GM21619 (cell line): Measurements from ENCODE around the gene OPN1SW.

Source experiments
- ATAC-seq: cut with Tn5 transposase; IDR thresholded peaks from one replicate; pipeline ENCODE4 v1.9.1; 2021; ENCODE audit not compliant: unreplicated experiment

OPN1SW gene

DNA sequence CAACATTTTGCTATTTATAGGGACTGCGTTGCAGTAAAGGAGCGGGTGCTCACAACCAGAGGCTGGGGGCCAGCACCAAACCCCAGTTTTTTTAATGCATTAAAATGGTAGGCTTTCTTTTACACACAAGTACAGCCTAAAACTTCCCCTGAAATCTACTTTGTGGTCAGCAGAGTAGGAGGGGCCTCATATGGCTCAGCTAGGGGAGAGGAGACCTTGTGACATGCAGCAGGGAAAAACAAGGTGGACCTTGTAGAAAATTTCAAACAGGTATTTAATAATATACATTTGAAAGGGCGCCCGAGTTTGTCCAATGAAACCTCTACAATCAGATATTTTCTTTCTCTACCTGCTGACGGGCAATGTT is 17.6 kb upstream of the OPN1SW start:
- no peak for ATAC-seq

DNA sequence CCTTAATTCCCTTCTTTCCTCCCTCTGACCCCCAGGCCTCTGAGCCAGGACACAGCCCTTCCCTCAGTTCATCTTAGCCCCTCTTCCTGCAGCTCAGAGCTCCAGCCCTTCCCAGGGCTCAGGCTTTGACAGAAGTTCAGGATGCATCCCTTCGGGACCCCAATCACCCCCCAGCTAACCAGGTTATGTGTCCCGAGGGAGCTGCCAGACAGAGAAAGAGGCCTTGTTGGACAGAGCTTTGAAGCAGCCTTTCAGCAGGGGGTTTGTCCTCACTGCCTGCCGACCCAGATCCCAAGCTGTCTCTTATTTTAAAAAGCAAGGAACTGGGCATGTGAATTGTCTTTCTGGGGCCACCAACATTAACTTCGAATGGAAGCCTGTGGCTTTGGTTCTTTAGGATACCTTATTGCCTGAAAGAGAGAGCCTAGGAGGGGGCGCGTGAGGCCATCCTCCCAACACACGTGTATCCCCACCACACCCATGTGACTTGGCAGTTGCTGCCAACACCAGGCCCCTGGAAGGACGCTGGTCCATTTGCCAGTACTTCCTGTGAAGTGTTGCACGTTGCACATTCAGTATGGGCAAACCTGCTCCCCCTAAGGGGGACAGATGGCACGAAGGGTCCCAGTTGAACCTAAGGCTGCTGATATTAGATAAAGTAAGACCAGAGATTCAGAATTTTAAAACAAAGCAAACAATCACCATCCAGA is 17.0 kb upstream of the OPN1SW start:
- ATAC-seq = no peak

DNA sequence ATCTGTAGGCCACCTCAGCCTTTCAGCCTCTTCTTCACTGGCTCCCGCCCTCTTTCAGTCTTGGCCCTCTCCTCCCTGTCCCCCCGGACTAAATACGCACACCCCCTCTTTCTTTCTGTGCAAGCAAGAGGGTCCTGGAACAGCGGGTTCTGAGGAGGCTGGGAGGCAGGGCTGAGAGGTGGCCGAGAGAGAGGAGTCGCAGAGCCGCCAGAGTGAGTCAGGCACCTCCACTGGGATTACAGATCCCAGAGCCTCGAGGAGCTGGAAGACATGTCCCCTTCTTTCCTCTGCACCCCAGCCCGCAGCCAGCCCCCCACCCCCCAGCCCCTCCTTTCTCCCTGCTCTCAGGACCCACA is 16.4 kb upstream of the OPN1SW start:
- ATAC-seq = no peak

DNA sequence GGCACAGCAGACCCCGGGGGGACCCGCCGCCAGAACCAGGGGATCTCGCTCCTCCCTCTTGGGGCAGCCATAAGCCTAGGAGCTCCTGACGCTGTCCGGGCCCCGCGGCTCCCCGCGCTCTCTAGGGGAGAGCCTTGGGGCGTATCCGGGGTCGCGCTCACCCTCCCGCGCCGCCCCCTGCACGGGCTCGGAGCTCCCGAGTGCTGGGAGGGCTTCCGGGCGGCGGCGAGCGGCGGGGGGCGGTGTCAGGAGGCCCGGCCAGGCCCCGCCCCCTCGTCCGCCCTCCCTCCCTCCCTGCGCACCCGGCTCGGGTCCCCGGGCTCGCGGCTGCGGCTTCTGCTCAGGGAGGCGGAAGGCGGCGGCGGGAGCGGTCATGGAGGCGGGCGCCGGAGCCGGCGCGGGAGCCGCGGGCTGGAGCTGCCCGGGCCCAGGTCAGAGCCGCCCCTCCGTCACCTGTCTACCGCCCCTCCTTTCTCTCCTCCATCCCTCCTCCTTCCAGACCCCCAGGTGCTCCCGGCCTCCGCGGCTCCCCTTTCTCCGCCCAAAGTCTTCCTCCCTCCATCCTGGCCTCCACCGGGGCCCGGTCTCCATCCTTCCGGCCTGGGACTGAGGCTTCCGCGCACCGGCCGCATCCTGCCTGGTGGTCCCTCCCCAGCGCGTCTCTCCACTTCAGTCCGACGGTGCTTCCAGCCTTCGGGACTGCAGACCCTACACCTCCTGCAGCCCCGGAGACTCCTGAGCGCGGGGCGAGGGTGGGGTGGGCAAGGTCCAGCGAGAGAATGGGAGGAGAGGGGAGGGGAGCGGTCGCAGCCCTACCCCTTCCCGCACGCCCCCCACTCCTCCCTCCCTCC is 15.8 kb upstream of the OPN1SW start, which contains the start of gene CCDC136:
Gene CCDC136 (plus strand): TSS at position 848 of the 851 bp plus-strand sequence. CDS start 444 bp downstream, outside the sequence.
- peak; percentile 88 for ATAC-seq

DNA sequence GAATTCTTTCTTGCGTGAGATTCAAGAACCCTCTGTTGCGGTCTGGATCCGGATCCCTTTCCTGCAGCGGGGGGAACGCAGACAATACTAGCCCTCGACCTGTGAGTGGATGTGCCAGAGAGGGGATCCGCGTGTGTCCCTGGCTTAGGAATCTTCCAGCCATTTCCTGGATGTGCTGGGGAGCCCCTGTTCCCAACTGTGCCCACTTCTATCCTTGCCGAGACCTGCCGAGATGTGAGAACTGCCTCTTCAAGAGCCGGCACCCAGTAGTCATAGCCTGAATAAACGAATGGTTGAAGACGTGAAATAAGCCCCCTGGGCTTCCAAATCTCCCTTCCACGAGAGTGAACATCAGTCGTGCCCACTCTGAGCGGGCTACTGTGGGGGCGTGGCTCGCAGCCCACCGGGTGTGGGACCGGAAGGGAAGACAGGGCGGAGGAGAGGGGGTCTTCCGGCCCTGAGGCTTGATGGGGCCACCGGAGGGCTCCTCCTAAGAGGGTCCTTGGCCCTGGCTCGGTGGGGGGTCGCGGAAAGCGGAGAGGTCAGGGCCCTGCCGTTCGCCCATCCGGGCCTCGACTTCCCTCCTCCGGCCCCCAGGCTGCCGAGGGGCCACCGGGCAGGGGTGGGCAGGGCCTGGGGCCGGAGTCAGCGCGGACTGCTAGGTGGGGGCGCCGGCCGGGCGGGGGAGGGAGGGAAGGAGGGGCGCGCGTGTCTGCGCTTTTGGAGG is 14.9 kb upstream of the OPN1SW start:
- ATAC-seq = peak; percentile 6

DNA sequence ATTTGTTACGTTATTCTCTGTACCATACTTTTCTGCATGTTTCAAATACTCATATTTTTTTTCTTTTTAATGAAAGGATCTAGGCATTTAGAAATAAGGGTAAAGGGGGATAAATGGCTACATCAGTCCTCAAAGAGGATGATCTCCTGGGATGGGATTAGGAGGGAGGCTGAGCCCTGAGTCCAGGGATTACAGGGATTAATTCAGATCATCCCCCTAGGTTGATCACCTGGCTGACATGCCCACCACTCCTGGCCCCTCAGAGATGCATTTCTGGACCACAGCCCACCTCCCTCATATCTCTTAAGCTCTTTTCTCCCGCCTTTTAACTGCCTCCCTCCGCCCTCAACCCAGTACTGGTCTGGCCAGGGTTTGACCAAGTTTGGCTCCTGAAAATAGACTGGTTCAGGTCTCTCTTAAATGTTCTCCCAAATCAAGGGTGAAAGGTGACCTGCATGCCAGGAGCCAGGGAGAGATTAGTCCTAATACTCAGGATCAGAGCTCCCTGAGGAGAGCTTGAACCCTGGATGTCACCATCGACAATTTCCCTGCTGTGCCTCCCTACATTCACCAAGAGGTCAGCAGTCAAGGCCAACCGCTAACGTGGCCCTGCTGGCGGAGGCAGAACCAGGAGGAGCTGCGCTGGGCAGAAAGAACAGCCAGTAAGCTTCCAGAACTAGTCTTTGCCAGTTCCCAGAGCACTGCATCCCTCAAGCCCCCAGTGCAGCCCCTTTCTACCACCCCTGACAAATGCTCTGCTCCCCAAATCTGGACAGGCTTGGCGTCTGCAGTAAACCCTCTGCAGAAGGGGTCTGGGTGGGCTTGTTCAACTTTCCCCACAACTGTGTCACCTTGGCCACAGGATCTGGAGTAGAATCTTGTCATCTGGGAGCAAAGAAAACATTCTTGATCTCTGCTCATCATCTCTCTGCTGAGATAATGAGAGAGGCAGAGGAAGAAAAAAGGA is 13.1 kb upstream of the OPN1SW start:
- ATAC-seq = no peak

DNA sequence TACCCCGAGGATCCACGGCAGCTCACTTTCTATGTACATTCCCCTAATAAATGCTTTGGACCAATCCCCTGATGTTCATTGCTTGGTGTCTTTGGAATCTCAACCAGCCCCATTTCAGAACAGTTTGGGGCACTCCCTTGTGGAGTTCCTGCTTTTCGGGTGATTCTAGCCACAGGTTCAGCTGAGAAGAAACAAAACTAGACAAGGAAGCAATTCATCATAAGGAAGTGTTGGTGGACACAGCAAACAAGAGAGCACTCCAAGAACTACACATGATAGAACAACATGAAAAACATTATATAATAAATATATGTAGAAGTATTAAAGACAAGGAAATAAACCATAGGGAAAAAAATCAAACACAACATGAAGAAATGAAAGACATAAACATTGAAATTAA is 10.1 kb upstream of the OPN1SW start:
- ATAC-seq = no peak

DNA sequence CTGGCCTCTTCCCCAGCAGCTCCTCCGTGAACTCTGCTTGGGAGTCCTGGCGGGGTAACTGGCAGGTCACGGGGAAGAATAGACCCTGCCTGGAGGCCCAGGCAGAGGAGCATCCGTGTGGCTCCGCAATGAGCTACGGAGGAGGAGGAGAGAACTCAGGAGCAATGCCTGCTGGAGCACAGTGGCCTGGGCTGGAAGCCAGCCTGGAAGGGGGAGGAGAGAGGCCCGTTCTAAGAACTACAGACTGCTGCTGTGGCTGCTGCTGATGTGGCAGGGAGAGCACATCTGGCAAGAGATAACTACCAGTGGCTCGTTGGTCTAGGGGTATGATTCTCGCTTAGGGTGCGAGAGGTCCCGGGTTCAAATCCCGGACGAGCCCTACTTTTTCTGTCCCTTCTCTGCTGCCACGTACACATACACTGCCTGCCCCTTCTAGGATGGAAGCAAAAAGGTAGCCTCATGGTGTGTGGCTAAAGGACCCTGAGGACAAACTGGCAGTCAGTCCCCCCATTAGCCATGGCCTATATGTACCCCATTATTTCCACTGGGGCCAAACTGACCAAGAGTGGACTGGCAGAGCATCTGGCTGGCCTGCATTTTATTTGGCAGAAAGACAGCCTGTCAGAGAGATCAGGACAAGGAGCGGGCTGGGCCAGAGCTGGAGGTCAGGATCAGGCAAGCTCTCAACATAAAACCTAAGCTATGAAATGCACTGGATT is 7.7 kb upstream of the OPN1SW start:
- no peak for ATAC-seq

DNA sequence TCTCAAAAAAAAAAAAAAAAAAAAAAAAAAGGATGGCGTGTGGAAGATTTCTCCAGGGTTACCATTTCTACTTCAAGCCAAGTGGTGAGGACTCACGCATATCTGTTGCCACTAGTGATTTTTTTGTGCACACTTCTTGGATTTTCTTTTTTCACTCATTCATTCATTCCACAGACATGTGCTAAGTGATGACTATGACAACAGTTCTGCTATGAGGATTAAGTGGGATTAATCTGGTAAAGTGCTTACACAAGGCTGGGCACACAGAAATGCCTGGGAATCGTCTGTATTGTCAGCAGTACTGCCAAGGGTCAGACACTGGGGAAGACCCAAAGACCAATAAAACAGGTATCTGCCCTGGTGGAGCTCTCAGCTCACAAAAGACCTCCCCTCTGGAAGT is 6.3 kb upstream of the OPN1SW start:
- no peak for ATAC-seq

DNA sequence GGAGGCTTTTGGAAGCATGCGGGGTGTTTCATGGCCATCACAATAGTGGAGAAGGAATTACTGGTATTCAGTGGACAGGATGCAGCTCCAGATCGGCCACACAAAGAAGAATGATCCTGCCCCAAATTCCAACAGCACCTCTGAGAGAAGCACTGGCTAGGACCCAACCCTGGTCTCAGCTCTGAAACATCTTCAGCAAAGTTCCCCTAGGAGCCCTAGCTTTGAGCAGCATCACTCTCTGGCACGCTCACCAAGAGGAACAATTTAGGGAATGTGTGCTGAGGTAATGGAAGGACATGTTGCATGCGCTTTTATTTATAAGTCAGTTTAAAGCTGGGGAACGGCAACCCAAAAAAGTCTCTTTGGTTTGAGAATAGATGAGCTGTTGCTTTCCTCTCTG is 5.5 kb upstream of the OPN1SW start:
- no peak for ATAC-seq

DNA sequence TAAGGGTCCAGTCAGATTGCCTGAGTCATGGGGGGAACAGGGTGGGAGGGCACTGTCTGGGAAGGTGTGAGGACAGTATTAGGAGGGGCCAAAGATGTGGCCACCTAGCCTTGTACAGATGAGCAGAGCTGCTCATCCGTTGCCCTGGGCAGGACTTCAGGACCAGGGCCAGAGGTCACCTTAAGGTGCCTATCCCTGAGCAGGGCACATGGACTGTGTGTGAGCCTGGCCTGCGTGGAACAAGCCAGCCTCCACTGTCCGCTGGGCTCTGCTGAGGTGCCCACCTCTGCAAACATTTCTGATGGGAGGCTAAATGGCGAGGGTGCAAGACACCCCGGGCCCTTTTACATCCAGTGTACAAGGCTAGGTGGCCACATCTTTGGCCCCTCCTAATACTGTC is 3.4 kb upstream of the OPN1SW start:
- ATAC-seq = no peak

DNA sequence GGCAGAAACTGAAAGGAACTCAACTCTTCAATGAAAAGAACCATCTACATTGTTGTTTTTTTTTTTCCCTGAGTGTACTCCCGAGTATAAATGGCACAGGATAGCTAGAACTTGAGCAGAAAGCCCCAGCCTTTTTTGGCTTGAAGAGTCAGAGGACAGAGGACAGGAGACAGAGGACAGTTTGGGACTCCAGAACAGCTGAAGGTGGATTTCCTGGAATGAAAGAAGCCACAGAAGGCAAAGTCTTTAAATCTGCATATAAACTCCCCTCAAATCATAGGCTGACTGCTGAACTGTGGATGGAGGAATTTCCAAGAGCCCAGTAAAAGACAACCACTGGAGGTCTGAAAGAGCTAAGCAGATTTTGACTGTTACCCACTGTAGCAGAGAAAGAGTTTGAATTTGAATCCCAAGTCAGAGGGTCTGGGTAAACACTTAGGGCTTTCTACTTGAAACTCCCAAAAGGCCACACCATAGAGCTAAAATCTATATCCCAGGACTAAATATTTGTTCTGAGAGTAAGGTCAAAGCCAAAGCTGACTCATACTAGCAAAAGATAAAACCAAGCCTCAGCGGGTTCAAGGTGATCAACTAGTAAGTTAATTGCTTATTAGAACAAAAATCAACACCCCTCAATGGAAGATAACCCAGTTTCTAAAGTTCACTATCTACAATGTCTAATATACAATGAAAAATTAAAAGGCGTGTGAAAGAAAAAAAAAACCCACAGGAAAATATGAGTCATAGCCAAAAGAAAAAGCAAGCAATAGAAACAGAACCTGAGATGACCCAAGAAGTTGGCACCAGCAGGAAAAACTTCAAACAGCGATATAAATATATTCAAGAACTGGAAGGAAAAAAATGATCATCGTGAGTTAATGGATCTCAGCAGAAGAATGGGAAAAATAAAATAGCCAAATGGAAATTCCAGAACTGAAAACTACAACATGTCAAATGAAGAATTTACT is 1.8 kb upstream of the OPN1SW start:
- ATAC-seq = no peak

DNA sequence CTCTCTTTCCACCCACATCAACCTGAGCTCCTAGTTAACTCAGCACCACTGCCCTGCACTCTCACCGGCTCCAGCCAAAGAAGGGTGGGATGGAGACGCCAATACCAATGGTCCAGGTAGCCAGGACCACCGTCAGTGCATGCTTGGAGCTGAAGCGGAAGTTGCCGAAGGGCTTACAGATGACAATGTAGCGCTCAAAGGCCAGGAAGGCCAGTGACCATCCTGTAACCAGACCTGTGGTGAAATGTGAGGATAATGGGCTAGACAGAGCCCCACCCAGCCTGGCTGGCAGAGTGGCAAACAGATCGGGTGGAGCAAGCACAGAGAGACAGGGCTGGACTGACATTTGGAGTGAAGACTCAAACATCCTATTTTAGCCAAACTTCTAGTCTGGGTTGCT is 673 bp downstream of the OPN1SW start:
- no peak for ATAC-seq

DNA sequence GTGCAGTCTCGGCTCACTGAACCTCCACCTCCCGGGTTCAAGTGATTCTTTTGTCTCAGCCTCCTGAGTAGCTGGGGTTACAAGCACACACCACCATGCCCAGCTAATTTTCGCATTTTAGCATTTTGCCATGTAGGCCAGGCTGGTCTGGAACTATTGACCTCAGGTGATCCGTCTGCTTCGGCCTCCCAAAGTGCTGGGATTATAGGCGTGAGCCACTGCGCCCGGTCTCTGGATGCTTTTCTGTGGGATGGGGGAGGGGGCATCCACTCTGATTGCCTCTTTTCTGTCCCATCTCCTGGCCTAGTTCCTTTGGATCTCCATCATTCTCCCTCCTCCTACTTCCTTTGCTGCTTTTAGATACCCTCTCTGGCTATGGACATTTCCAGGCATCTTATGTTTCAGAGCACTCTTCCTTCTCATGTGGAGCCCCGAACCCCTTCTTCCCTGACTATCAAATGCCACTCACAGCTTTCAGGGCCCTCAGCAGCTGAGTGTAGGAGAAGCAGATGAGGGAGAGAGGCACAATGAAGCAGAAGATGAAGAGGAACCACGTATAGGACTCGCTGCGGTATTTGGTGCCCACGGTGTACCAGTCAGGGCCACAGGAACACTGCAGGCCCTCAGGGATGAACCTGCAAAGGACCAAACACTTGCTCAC is 1.4 kb downstream of the OPN1SW start:
- ATAC-seq = no peak

DNA sequence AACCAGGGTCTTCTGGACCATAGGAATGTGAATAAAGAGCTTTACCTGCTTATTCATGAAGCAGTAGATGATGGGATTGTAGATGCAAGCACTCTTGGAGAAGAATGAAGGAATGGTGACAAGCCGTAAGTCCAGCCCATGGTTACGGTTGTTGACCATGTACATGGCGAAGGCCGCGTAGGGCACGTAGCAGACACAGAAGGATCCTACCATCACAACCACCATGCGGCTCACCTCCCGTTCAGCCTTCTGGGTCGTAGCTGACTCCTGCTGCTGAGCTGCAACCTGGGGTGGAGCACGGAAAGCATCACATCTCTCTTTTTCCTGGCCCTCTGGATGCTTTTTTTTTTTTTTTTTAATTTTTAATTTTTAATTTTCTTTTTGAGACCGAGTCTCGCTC is 2.0 kb downstream of the OPN1SW start:
- ATAC-seq = no peak

DNA sequence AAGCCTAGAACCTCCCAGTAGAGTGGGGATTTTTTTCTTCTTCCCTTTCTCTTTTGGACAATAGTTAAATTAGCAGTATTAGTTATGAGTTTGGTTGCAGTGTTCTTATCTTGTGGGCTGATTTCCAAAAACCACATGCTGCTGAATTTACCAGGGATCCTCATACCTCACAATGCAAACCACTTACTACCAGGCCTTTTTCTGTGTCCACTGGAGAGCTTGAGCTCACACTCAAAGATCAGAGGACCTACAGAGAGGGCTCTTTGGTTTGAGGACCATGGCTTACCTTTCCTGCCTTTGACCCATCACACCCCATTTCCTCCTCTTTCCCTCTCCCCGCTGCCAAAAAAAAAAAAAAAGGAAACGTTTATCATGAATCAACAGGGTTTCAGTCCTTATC is 5.4 kb downstream of the OPN1SW start:
- no peak for ATAC-seq

DNA sequence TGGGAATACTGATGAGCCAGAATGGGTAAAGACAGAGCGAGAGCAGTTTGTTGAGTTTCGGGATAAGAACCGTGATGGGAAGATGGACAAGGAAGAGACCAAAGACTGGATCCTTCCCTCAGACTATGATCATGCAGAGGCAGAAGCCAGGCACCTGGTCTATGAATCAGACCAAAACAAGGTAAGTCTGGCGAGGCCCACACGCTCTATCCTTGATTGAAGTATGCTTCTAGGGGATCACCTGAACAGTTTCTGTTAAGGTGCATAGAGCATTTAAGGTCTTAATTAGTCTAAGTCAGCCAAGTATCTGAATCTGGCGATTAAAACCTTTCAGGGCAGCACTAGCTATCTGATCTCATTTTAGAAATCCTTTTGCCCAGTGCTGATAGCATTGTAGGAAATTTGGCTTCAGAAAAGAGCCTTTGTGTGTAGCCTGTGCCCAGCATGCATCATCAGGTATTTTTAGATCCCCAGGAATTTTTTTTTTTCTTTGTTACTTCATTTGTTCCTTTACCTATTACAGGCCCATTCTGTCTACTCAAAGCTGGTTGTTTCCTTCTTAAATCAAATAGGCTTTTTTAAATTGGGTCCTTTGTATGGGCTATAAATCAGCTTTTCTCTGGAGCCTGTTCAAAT is 8.0 kb downstream of the OPN1SW start:
- ATAC-seq = no peak

DNA sequence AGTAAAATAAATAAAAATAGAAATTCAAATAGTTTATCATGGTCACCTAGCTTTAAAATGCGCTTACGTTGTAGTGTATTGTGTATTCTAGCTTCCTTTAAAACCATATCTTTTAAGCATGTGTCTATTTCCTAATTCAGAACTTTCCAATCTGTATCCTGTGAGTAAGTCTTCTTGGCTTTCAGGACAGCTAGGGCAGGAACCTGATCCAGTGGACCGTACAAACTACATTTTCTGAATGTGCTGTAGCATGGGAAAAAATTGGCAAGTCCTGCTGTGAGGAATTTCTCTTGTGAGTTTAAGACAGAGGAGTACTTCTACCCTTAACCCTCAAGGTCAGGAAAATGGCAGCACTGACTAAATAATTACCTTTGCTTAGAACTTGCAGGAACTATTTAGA is 12.1 kb downstream of the OPN1SW start:
- no peak for ATAC-seq
